Suprapubic skin (tissue), 4 donors: ENCODE results near the gene NGLY1. TPM values are rescaled to one million over a fixed set of nuclear protein-coding genes. Genes with fewer than 3 reads are reported as not detected.
A peak's percentile ranks its signal among the peaks of the same experiment; 100 is the strongest.

Experiments used
- DNase-seq, 2 donors: peaks; one replicate each; pipeline ENCODE4 v3.0.0-alpha.2; 2019; ENCODE audit warnings: low spot score in 2 of 2
- H3K27ac ChIP-seq: fragments of 200-600 bp; sonication (generic); one replicate; pipeline ENCODE4 v1.5.1; 2019
- H3K27me3 ChIP-seq: fragments of 200-600 bp; sonication (generic); one replicate; pipeline ENCODE4 v1.5.1; 2019
- H3K36me3 ChIP-seq: fragments of 200-600 bp; sonication (generic); one replicate; pipeline ENCODE4 v1.5.1; 2019
- H3K4me1 ChIP-seq: fragments of 200-600 bp; sonication (generic); one replicate; pipeline ENCODE4 v1.5.1; 2019
- H3K4me3 ChIP-seq: fragments of 200-600 bp; sonication (generic); one replicate; pipeline ENCODE4 v1.5.1; 2019; ENCODE audit warnings: mild to moderate bottlenecking
- H3K9me3 ChIP-seq: fragments of 200-600 bp; sonication (generic); one replicate; pipeline ENCODE4 v1.5.1; 2019
- EP300 ChIP-seq: sonication (generic); formaldehyde crosslinking; IDR thresholded peaks from one replicate; pipeline ENCODE4 v1.6.1; 2017; ENCODE audit warnings: antibody characterized with exemption
- POLR2A ChIP-seq, 2 donors: fragments of 450-650 bp; IDR thresholded peaks; one replicate each; pipeline ENCODE4 v1.6.1; 2017; ENCODE audit warnings: antibody characterized with exemption in 2 of 2, mild to moderate bottlenecking in 2 of 2, moderate library complexity in 2 of 2
- POLR2AphosphoS5 ChIP-seq, 3 donors: sonication (generic); formaldehyde crosslinking; IDR thresholded peaks; one replicate each; pipeline ENCODE4 v1.6.1; 2017; ENCODE audit warnings: antibody characterized with exemption in 3 of 3
- WGBS: methylation state at CpG from one replicate; pipeline ENCODE4 v1.1.5; 2018; 5-methylcytosine and 5-hydroxymethylcytosine counted together
- total RNA-seq, 4 donors: library from RNA; depleted of rRNA; stranded (reverse); fragments of >200 nt; gene quantifications; one replicate each; pipeline ENCODE4 v1.1.0, GENCODE V29; 2016
- TF ChIP-seq, protein P1 (sequence below), 2 donors: fragments of 200-600 bp in 1 of 2; fragments of 450-650 bp in 1 of 2; sonication (generic) in 1 of 2; IDR thresholded peaks; one replicate each; pipeline ENCODE4 v1.5.1; 2016 to 2019; ENCODE audit warnings: antibody characterized with exemption in 2 of 2, mild to moderate bottlenecking in 1 of 2, moderate library complexity in 1 of 2

NGLY1 gene
- total RNA-seq, 4 donors from 2014 or later = 20.1 to 42.5 (median 23.8) TPM

DNA sequence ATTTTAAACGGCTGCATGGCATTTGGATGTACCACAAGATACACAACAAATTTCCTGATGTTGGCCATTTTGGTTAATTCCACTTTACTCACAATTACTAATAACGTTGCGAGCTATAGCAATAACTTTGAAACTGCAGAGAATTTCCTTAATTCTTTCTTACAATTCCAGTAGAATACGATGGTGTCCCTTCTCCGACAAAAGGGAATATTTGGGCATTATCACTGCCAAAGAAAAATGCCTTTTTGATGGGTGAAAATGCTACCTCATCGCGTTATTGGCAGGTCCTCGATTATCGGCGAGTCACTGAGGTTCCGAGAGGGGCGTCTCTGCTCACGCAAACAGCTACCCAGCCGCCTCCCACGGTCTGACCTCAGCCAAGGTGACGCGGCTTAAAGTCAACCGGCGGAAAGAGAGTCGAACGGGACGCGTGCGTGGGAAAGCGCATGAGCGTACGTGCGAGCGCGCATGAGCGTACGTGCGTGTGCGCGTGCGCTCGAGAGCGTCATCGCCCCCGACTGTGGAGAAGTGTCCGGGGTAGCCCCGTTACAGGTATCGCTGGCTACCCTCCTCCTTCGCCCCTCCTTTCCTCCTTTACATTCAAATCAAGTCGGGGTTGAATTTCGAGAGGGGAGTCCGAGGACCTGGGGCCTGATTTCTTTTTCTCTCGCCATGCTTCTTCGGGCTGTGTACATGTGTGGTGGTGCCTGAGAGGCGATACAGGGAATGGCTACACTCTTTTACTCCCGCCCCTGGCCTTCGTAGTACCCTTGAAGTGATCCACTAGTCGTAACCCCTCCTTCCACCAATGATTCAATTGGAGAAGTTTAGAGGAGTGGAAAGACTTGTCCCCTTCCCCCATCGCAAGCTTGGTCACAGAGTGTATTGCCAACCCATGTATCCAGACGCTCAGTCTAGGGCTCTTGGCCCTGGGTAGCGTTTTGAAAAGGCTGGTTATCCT, 6.6 kb upstream of the NGLY1 start, which contains the start of gene OXSM:
TSS of gene OXSM (plus strand) at position 495 of the 961 bp plus-strand sequence. CDS start 931 bp downstream, outside the sequence.
- Histone ChIP-seq H3K27me3 (no peaks in the 10 kb centered on the region), H3K36me3 (peaks cover 9% of the 10 kb centered on the region), H3K4me1 (peaks cover 22% of the 10 kb centered on the region), H3K4me3 (peak within 1 kb of the TSS; percentile 56), H3K9me3 (no peaks in the 10 kb centered on the region), H3K27ac (peak within 1 kb of the TSS; percentile 26)
- WGBS = under 1% methylated on average over 50 of the region's 56 CpGs
- TF ChIP-seq, protein P1, sequence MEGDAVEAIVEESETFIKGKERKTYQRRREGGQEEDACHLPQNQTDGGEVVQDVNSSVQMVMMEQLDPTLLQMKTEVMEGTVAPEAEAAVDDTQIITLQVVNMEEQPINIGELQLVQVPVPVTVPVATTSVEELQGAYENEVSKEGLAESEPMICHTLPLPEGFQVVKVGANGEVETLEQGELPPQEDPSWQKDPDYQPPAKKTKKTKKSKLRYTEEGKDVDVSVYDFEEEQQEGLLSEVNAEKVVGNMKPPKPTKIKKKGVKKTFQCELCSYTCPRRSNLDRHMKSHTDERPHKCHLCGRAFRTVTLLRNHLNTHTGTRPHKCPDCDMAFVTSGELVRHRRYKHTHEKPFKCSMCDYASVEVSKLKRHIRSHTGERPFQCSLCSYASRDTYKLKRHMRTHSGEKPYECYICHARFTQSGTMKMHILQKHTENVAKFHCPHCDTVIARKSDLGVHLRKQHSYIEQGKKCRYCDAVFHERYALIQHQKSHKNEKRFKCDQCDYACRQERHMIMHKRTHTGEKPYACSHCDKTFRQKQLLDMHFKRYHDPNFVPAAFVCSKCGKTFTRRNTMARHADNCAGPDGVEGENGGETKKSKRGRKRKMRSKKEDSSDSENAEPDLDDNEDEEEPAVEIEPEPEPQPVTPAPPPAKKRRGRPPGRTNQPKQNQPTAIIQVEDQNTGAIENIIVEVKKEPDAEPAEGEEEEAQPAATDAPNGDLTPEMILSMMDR (IDR thresholded peaks at IDR 0.05) = no peak
- TF ChIP-seq POLR2AphosphoS5 (IDR thresholded peaks at IDR 0.05) (peak in 1 of 3 donors; percentile 52), POLR2A (IDR thresholded peaks at IDR 0.05) (peak in 1 of 2 donors; percentile 63), EP300 (peak; percentile 90)
- peak; percentile 90 to 94 for DNase-seq

DNA sequence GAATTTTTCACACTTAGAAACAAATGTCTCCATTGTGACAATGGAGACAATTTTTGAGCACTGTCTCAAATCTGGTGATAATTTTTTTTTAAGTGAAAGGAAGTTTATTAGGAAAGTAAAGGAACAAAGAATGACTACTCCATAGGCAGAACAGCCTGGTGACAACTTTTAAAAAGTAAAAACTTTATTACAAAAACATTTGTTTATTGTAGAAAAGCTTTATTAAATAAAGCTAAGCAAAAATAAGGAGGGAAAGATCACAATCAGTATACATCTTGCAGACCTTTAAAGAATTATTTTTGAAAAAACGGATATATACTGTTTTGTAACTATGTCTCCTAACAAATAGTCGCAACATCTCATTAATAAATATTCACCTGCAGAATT, 6.0 kb upstream of the NGLY1 start:
- TF ChIP-seq POLR2A (IDR thresholded peaks at IDR 0.05) (no peak), POLR2AphosphoS5 (IDR thresholded peaks at IDR 0.05) (no peak), EP300 (no peak)
- TF ChIP-seq, protein P1 (IDR thresholded peaks at IDR 0.05) = no peak
- DNase-seq = no peak
- peak overlapping the region; percentile 56 for H3K4me3 ChIP-seq
- no peaks in the 10 kb centered on the region for H3K9me3 ChIP-seq
- WGBS = 15% methylated on average over 2 of the region's 2 CpGs
- no peak overlapping the region for H3K27ac ChIP-seq
- peaks cover 4% of the 10 kb centered on the region for H3K36me3 ChIP-seq
- H3K27me3 ChIP-seq = no peaks in the 10 kb centered on the region
- peaks cover 24% of the 10 kb centered on the region for H3K4me1 ChIP-seq

DNA sequence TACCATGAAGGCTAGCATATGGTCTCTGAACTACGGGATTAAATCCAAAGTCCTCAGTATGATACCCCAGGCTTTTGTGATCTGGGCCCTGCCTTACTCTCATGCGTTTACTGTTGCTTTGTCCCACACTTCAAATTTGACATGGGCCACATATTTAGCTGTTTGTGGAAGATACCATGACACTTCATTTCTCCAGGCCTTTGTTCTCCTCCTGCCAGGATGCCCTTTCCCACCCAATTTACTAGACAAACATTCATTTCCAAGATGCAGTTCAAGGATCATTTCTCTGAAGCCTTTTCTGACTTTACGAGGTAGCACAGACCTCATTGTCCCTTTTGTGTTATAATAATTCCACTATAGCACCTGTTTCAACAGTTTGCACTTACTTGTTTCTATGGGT, 4.4 kb upstream of the NGLY1 start:
- Histone ChIP-seq H3K4me1 (peaks cover 32% of the 10 kb centered on the region), H3K27me3 (no peaks in the 10 kb centered on the region), H3K9me3 (no peaks in the 10 kb centered on the region), H3K36me3 (no peaks in the 10 kb centered on the region), H3K4me3 (no peak overlapping the region), H3K27ac (no peak overlapping the region)
- no peak for DNase-seq
- TF ChIP-seq POLR2A (IDR thresholded peaks at IDR 0.05) (no peak), POLR2AphosphoS5 (IDR thresholded peaks at IDR 0.05) (no peak), EP300 (no peak)
- TF ChIP-seq, protein P1 (IDR thresholded peaks at IDR 0.05) = no peak
- WGBS = 97% methylated on average over 3 of the region's 3 CpGs

DNA sequence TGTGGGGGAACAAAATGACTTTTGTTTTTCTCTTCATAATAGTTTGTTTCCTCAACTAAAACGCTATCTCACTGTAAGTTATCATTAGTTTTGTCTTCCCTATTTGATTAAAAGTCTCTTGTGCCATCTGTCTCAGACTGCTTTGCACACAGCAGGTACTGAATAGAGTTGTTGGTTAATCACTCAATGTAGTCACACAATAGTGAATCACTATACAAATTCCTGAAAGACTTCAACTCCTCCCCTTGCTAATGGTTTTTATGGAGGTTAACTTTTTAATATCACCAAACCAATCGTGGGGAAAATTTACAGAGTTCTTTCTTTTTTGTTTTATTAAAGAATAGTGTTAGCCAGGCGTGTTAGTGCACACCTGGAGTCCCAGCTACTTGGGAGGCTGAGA, 2.6 kb upstream of the NGLY1 start:
- Histone ChIP-seq H3K4me3 (no peak overlapping the region), H3K9me3 (no peaks in the 10 kb centered on the region), H3K27me3 (no peaks in the 10 kb centered on the region), H3K27ac (no peak overlapping the region), H3K4me1 (peaks cover 39% of the 10 kb centered on the region), H3K36me3 (no peaks in the 10 kb centered on the region)
- 85% methylated on average over 3 of the region's 3 CpGs for whole genome bisulfite sequencing
- no peak for DNase-seq
- TF ChIP-seq, protein P1 (IDR thresholded peaks at IDR 0.05) = no peak
- TF ChIP-seq EP300 = no peak
- TF ChIP-seq POLR2AphosphoS5 (IDR thresholded peaks at IDR 0.05) = no peak
- no peak for TF ChIP-seq POLR2A (IDR thresholded peaks at IDR 0.05)

DNA sequence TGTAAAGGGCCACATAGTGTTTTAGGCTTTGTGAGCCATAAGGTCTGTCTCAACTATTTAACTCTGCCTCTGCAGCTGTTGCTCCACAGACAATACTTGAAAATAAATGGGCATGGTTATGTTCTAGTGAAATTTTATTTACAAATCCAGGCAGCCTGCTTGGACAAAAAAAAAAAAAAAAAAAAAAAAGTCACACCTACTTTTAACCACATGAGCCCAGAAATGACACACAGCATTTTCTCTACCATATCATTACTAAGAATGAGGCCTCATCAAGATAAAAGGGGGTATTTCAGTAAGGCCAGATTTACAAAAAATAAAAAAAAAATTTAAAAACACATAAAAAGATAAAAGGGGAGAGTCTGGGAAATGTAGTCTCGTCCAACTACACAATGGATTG, 1.7 kb upstream of the NGLY1 start:
- WGBS = 92% methylated on average over 1 of the region's 1 CpG
- no peaks in the 10 kb centered on the region for H3K9me3 ChIP-seq
- TF ChIP-seq POLR2A (IDR thresholded peaks at IDR 0.05) = no peak
- TF ChIP-seq POLR2AphosphoS5 (IDR thresholded peaks at IDR 0.05) = no peak
- TF ChIP-seq, protein P1 (IDR thresholded peaks at IDR 0.05) = no peak
- TF ChIP-seq EP300 = no peak
- H3K27ac ChIP-seq = no peak overlapping the region
- H3K27me3 ChIP-seq = no peaks in the 10 kb centered on the region
- no peak for DNase-seq
- H3K4me1 ChIP-seq = peaks cover 34% of the 10 kb centered on the region
- no peaks in the 10 kb centered on the region for H3K36me3 ChIP-seq
- H3K4me3 ChIP-seq = no peak overlapping the region
